Subcutaneous abdominal adipose tissue (tissue), 5 donors: ENCODE data around the gene TESK2.

ENCODE experiments used
- H3K27ac ChIP-seq: one replicate; pipeline ENCODE4 v1.7.0; 2013; ENCODE audit warnings: low read depth, mild to moderate bottlenecking, inconsistent platforms, low read length, moderate library complexity
- H3K27me3 ChIP-seq, 5 donors: one replicate each; pipeline ENCODE4 v1.7.0; 2013; ENCODE audit warnings: low read length in 5 of 5, inconsistent platforms in 1 of 5; ENCODE audit not compliant: control insufficient read depth in 5 of 5, insufficient read depth in 4 of 5
- H3K36me3 ChIP-seq, 5 donors: one replicate each; pipeline ENCODE4 v1.7.0; 2013; ENCODE audit warnings: low read length in 5 of 5; ENCODE audit not compliant: control insufficient read depth in 5 of 5, insufficient read depth in 5 of 5
- H3K4me1 ChIP-seq, 5 donors: one replicate each; pipeline ENCODE4 v1.7.0; 2013; ENCODE audit warnings: low read length in 5 of 5, mild to moderate bottlenecking in 3 of 5, moderate library complexity in 1 of 5; ENCODE audit not compliant: control insufficient read depth in 5 of 5, insufficient read depth in 5 of 5
- H3K4me3 ChIP-seq, 5 donors: one replicate each; pipeline ENCODE4 v1.7.0; 2013; ENCODE audit warnings: low read length in 5 of 5, low read depth in 1 of 5
- H3K9ac ChIP-seq, 5 donors: one replicate each; pipeline ENCODE4 v1.7.0; 2013; ENCODE audit warnings: low read length in 5 of 5, mild to moderate bottlenecking in 4 of 5, moderate library complexity in 3 of 5
- H3K9me3 ChIP-seq, 5 donors: one replicate each; pipeline ENCODE4 v1.7.0; 2013; ENCODE audit warnings: low read length in 5 of 5; ENCODE audit not compliant: control insufficient read depth in 5 of 5
- donor health status: healthy.
- donor health status: healthy.
- donor health status: healthy.
- donor health status: healthy.
- donor health status: healthy.

TESK2 gene

GRCh38 chr1:45331436-45332345 lies 159.3 kb downstream of the TESK2 start:
- H3K27me3 ChIP-seq = peaks cover 0 to 4% (median 0%) of the 10 kb centered on the region in 5 donors
- H3K36me3 ChIP-seq = peaks cover 3 to 51% (median 41%) of the 10 kb centered on the region in 5 donors
- H3K9me3 ChIP-seq = no peaks in the 10 kb centered on the region
- H3K27ac ChIP-seq = no peak overlapping the region
- H3K4me1 ChIP-seq = peaks cover 0 to 21% (median 16%) of the 10 kb centered on the region in 5 donors
- no peak overlapping the region for H3K4me3 ChIP-seq
- H3K9ac ChIP-seq = no peak overlapping the region

GRCh38 chr1:45329445-45329844 lies 161.5 kb downstream of the TESK2 start:
- Histone ChIP-seq H3K9me3 (no peaks in the 10 kb centered on the region), H3K4me3 (no peak overlapping the region), H3K4me1 (peaks cover 0 to 28% (median 26%) of the 10 kb centered on the region in 5 donors), H3K36me3 (peaks cover 3 to 51% (median 41%) of the 10 kb centered on the region in 5 donors), H3K27me3 (peaks cover 0 to 4% (median 0%) of the 10 kb centered on the region in 5 donors), H3K27ac (no peak overlapping the region), H3K9ac (no peak overlapping the region)

GRCh38 chr1:45328680-45329079 lies 162.3 kb downstream of the TESK2 start:
- Histone ChIP-seq H3K36me3 (peaks cover 1 to 44% (median 39%) of the 10 kb centered on the region in 5 donors), H3K27me3 (peaks cover 0 to 4% (median 0%) of the 10 kb centered on the region in 5 donors), H3K9me3 (no peaks in the 10 kb centered on the region), H3K4me1 (peaks cover 0 to 23% (median 21%) of the 10 kb centered on the region in 5 donors), H3K27ac (no peak overlapping the region), H3K9ac (no peak overlapping the region), H3K4me3 (no peak overlapping the region)

- Histone ChIP-seq H3K4me1 (peaks cover 0 to 23% (median 21%) of the 10 kb centered on the region in 5 donors), H3K36me3 (peaks cover 0 to 36% (median 31%) of the 10 kb centered on the region in 5 donors), H3K9me3 (no peaks in the 10 kb centered on the region), H3K27ac (no peak overlapping the region), H3K9ac (no peak overlapping the region), H3K27me3 (peaks cover 0 to 4% (median 0%) of the 10 kb centered on the region in 5 donors), H3K4me3 (peak overlapping the region in 4 of 5 donors; percentile 67 to 72 (median 69))
These were observed 163.1 kb downstream of the TESK2 start for GRCh38 chr1:45327644-45328515.

- peak within 1 kb of the TSS; percentile 67 to 72 (median 69) for H3K4me3 ChIP-seq
- no peak within 1 kb of the TSS for H3K27ac ChIP-seq
- peaks cover 0 to 27% (median 21%) of the 10 kb centered on the region in 5 donors for H3K36me3 ChIP-seq
- H3K4me1 ChIP-seq = peaks cover 0 to 23% (median 21%) of the 10 kb centered on the region in 5 donors
- H3K9ac ChIP-seq = peak within 1 kb of the TSS in 4 of 5 donors; percentile 21 to 76 (median 66)
- no peaks in the 10 kb centered on the region for H3K9me3 ChIP-seq
- peaks cover 0 to 4% (median 0%) of the 10 kb centered on the region in 5 donors for H3K27me3 ChIP-seq
These were observed 164.0 kb downstream of the TESK2 start, which contains the start of gene HPDL for GRCh38 chr1:45326627-45327623. Gene HPDL (plus strand): TSS chr1:45326895. CDS start chr1:45327149, 254 bp downstream.

- H3K36me3 ChIP-seq = peaks cover 0 to 17% (median 12%) of the 10 kb centered on the region in 5 donors
- peak overlapping the region; percentile 67 to 72 (median 69) for H3K4me3 ChIP-seq
- no peak overlapping the region for H3K27ac ChIP-seq
- H3K27me3 ChIP-seq = peaks cover 0 to 4% (median 0%) of the 10 kb centered on the region in 5 donors
- H3K9ac ChIP-seq = peak overlapping the region in 2 of 5 donors; percentile 62 to 76
- H3K9me3 ChIP-seq = no peaks in the 10 kb centered on the region
- H3K4me1 ChIP-seq = peaks cover 0 to 23% (median 21%) of the 10 kb centered on the region in 5 donors
These were observed 165.0 kb downstream of the TESK2 start for GRCh38 chr1:45325851-45326506.

GRCh38 chr1:45322486-45323040 lies 168.4 kb downstream of the TESK2 start:
- peaks cover 0 to 22% (median 20%) of the 10 kb centered on the region in 5 donors for H3K4me1 ChIP-seq
- no peaks in the 10 kb centered on the region for H3K36me3 ChIP-seq
- peaks cover 0 to 4% (median 0%) of the 10 kb centered on the region in 5 donors for H3K27me3 ChIP-seq
- no peaks in the 10 kb centered on the region for H3K9me3 ChIP-seq
- no peak overlapping the region for H3K4me3 ChIP-seq
- H3K27ac ChIP-seq = no peak overlapping the region
- H3K9ac ChIP-seq = no peak overlapping the region

GRCh38 chr1:45321444-45321843 lies 169.5 kb downstream of the TESK2 start:
- H3K4me1 ChIP-seq = peaks cover 0 to 11% (median 9%) of the 10 kb centered on the region in 5 donors
- no peaks in the 10 kb centered on the region for H3K36me3 ChIP-seq
- no peak overlapping the region for H3K9ac ChIP-seq
- H3K4me3 ChIP-seq = no peak overlapping the region
- H3K27me3 ChIP-seq = peaks cover 0 to 3% (median 0%) of the 10 kb centered on the region in 5 donors
- no peaks in the 10 kb centered on the region for H3K9me3 ChIP-seq
- no peak overlapping the region for H3K27ac ChIP-seq
